ENCODE results near the gene PXYLP1. TPM values are rescaled to one million over a fixed set of nuclear protein-coding genes. Genes with fewer than 3 reads are reported as not detected.

The PXYLP1 gene
- total RNA-seq, 1 donor, result 6.5 TPM

DNA sequence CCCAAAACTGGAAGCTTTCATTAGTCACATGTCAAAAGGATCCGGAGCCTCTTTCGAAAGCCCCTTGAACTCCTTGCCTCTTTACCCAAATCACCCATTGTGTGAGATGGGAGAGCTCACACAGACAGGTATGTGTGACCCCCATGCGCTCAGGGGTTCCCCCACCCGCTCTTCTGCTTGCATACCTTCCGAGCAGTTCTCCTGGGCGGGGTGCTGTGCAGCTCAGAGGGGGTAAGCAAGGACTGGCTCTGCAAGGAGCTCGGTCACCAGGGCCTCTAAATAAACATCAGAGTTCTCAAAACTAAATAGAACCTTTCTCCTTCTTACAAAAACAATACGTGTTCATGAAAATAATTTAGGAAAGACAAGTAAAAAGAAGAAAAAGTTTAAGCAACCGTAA is 55.7 kb downstream of the PXYLP1 start:
- H4K20me1 ChIP-seq (ENCODE audit: insufficient read depth, low read length), result no peaks in the 10 kb centered on the region
- no peaks in the 10 kb centered on the region for H3K27me3 ChIP-seq (ENCODE audit: insufficient read depth, low read length)
- no peaks in the 10 kb centered on the region for H3K9me3 ChIP-seq (ENCODE audit: low read depth, low read length)
- H3K79me2 ChIP-seq (ENCODE audit: insufficient read depth, low read length), result no peaks in the 10 kb centered on the region
- H3K4me3 ChIP-seq (ENCODE audit: insufficient read depth, low read length), result no peak overlapping the region
- no peaks in the 10 kb centered on the region for H3K4me1 ChIP-seq (ENCODE audit: insufficient read depth, low read length)
- no peak overlapping the region for H3K27ac ChIP-seq (ENCODE audit: low read depth, low read length)
- DNase-seq (ENCODE audit: insufficient read length, low spot score, missing footprints), result no peak
- TF ChIP-seq CTCF (IDR thresholded peaks at IDR 0.05; ENCODE audit: extremely low read depth, low read depth, low read length), result no peak
- no peak overlapping the region for H3K4me2 ChIP-seq (ENCODE audit: insufficient read depth, low read length)
- H3K36me3 ChIP-seq (ENCODE audit: insufficient read depth, low read length), result no peaks in the 10 kb centered on the region
- H2AFZ ChIP-seq (ENCODE audit: low read length), result no peak overlapping the region

DNA sequence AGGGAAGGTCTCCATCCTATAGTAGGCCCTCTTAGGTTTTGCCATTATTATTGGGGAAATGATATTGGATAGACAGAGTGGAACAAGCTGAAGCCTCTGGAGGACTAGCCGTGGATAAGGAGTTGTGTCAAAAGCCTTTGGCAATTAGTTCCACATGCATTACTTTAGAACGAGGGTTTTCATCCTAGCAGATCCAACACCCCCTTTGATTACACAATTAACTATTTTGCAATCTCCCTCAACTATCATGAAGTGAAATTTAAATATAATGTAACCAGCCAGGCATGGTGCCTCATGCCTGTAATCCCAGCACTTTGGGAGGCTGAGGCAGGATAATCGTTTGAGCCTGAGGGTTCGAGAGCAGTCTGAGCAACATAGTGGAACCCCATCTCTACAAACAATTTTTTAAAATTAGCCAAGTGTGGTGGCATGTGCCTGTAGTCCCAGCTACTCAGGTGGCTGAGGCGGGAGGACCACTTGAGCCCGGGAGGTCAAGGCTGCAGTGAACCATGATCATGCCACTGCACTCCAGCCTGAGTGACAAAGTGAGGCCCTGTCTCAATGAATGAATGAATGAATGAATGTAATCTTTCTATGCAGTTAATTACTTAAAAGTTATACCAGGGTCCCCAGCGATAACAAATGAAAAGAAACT is 56.8 kb downstream of the PXYLP1 start:
- DNase-seq (ENCODE audit: insufficient read length, low spot score, missing footprints), result no peak
- Histone ChIP-seq H3K36me3 (ENCODE audit: insufficient read depth, low read length) (no peaks in the 10 kb centered on the region), H3K4me1 (ENCODE audit: insufficient read depth, low read length) (peaks cover 4% of the 10 kb centered on the region), H3K9me3 (ENCODE audit: low read depth, low read length) (no peaks in the 10 kb centered on the region), H3K4me3 (ENCODE audit: insufficient read depth, low read length) (no peak overlapping the region), H3K79me2 (ENCODE audit: insufficient read depth, low read length) (no peaks in the 10 kb centered on the region), H3K27ac (ENCODE audit: low read depth, low read length) (no peak overlapping the region), H3K4me2 (ENCODE audit: insufficient read depth, low read length) (no peak overlapping the region), H4K20me1 (ENCODE audit: insufficient read depth, low read length) (no peaks in the 10 kb centered on the region), H3K27me3 (ENCODE audit: insufficient read depth, low read length) (no peaks in the 10 kb centered on the region), H2AFZ (ENCODE audit: low read length) (no peak overlapping the region)
- no peak for TF ChIP-seq CTCF (IDR thresholded peaks at IDR 0.05; ENCODE audit: extremely low read depth, low read depth, low read length)

GRCh38 chr3:141289228-141289772 is 57.7 kb downstream of the PXYLP1 start:
- no peaks in the 10 kb centered on the region for H3K36me3 ChIP-seq (ENCODE audit: insufficient read depth, low read length)
- no peaks in the 10 kb centered on the region for H4K20me1 ChIP-seq (ENCODE audit: insufficient read depth, low read length)
- DNase-seq (ENCODE audit: insufficient read length, low spot score, missing footprints), result no peak
- no peaks in the 10 kb centered on the region for H3K79me2 ChIP-seq (ENCODE audit: insufficient read depth, low read length)
- no peaks in the 10 kb centered on the region for H3K27me3 ChIP-seq (ENCODE audit: insufficient read depth, low read length)
- no peak for TF ChIP-seq CTCF (IDR thresholded peaks at IDR 0.05; ENCODE audit: extremely low read depth, low read depth, low read length)
- H3K4me1 ChIP-seq (ENCODE audit: insufficient read depth, low read length), result peaks cover 12% of the 10 kb centered on the region
- H3K4me3 ChIP-seq (ENCODE audit: insufficient read depth, low read length), result no peak overlapping the region
- no peak overlapping the region for H3K27ac ChIP-seq (ENCODE audit: low read depth, low read length)
- H2AFZ ChIP-seq (ENCODE audit: low read length), result no peak overlapping the region
- no peaks in the 10 kb centered on the region for H3K9me3 ChIP-seq (ENCODE audit: low read depth, low read length)
- no peak overlapping the region for H3K4me2 ChIP-seq (ENCODE audit: insufficient read depth, low read length)

GRCh38 chr3:141291559-141292355 is 60.1 kb downstream of the PXYLP1 start:
- peaks cover 17% of the 10 kb centered on the region for H3K4me1 ChIP-seq (ENCODE audit: insufficient read depth, low read length)
- no peak for DNase-seq (ENCODE audit: insufficient read length, low spot score, missing footprints)
- H3K4me3 ChIP-seq (ENCODE audit: insufficient read depth, low read length), result no peak overlapping the region
- no peaks in the 10 kb centered on the region for H3K79me2 ChIP-seq (ENCODE audit: insufficient read depth, low read length)
- no peaks in the 10 kb centered on the region for H3K27me3 ChIP-seq (ENCODE audit: insufficient read depth, low read length)
- H3K4me2 ChIP-seq (ENCODE audit: insufficient read depth, low read length), result no peak overlapping the region
- H4K20me1 ChIP-seq (ENCODE audit: insufficient read depth, low read length), result no peaks in the 10 kb centered on the region
- no peaks in the 10 kb centered on the region for H3K9me3 ChIP-seq (ENCODE audit: low read depth, low read length)
- TF ChIP-seq CTCF (IDR thresholded peaks at IDR 0.05; ENCODE audit: extremely low read depth, low read depth, low read length), result no peak
- no peak overlapping the region for H3K27ac ChIP-seq (ENCODE audit: low read depth, low read length)
- no peaks in the 10 kb centered on the region for H3K36me3 ChIP-seq (ENCODE audit: insufficient read depth, low read length)
- no peak overlapping the region for H2AFZ ChIP-seq (ENCODE audit: low read length)

Data from osteoblast (primary cell).